Measurements from ENCODE around the gene LCAT.

The LCAT gene

DNA sequence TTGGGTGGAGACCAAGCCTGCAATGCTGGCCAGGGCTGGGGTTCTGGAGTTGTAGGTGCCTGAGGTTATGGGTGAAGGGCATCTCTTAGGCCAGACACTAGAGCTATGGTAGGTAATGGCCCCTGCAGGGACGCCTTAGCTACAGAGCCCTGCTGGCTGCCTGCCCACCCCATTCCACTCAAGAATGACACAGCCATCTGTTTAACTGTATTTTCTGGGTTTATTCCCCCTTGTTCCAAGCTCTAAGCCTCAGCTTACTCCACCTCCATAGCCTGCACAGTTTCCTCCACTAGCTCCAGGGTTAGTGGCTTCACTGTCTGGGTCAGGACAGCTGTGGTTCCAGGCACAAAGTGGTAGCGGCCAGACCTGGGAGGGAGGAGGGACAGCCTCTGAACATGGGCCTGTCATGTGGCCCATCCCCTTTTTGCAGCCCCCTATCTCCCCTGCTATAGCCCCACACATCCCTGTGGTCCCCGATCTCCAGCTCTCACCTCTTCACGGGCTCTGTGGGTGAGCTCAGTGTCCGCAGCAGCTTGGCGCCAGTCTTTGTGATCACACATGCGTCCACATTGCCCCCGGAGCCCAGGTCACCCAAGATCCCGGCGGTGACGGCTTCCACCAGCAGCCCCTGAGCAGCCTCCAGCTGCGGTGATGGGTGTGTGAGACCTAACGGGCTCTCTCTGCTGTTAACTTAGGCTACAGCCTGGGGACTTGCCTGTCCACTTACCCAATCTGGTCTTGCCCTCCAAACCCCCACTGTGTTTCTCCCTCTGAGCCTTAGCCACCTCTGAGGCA lies 9.4 kb downstream of the LCAT start:
- H4K91ac ChIP-seq (ENCODE audit: low read depth, low read length): no peak overlapping the region
- no peak overlapping the region for H2AFZ ChIP-seq (ENCODE audit: insufficient read depth, low read length, poor library complexity)
- H3K4me3 ChIP-seq (ENCODE audit: low read depth, low read length): no peak overlapping the region
- H2AK5ac ChIP-seq (ENCODE audit: low read length): no peak overlapping the region
- no peak for DNase-seq
- H3K36me3 ChIP-seq (ENCODE audit: control insufficient read depth in 1 of 2, insufficient read depth in 2 of 2, low read length in 2 of 2): peaks cover 3 to 4% of the 10 kb centered on the region in 2 experiments
- H3K14ac ChIP-seq (ENCODE audit: low read length): no peak overlapping the region
- no peak overlapping the region for H3K27ac ChIP-seq (ENCODE audit: low read depth, low read length)
- H2BK12ac ChIP-seq (ENCODE audit: low read length): no peak overlapping the region
- H4K12ac ChIP-seq (ENCODE audit: low read depth, low read length): no peak overlapping the region
- H3K9ac ChIP-seq (ENCODE audit: low read length): no peak overlapping the region
- H3K79me2 ChIP-seq (ENCODE audit: control insufficient read depth, insufficient read depth, low read length, poor library complexity): peaks cover 10% of the 10 kb centered on the region
- H3K23ac ChIP-seq (ENCODE audit: low read length): no peak overlapping the region
- no peak overlapping the region for H4K8ac ChIP-seq (ENCODE audit: low read depth, low read length)
- H2BK120ac ChIP-seq (ENCODE audit: insufficient read depth, low read length, poor library complexity): no peak overlapping the region
- H3K4me2 ChIP-seq (ENCODE audit: low read length): peak overlapping the region; percentile 89
- H3K9me3 ChIP-seq (ENCODE audit: insufficient read depth, low read depth, low read length): peaks cover 2% of the 10 kb centered on the region
- H3K4me1 ChIP-seq (ENCODE audit: control insufficient read depth in 1 of 2, insufficient read depth in 2 of 2, low read length in 2 of 2): peaks cover 16 to 17% of the 10 kb centered on the region in 2 experiments
- no CpG with 5 or more reads among the region's 13 CpGs for WGBS (ENCODE audit: extremely low coverage, insufficient coverage, insufficient read length)
- peaks cover 12% of the 10 kb centered on the region for H3K79me1 ChIP-seq (ENCODE audit: low read length)
- no peaks in the 10 kb centered on the region for H3K27me3 ChIP-seq (ENCODE audit: insufficient read depth, low read length)
- H3K18ac ChIP-seq (ENCODE audit: low read length): no peak overlapping the region
- H2BK5ac ChIP-seq (ENCODE audit: low read depth, low read length, poor library complexity): no peak overlapping the region
- H3K4ac ChIP-seq (ENCODE audit: low read depth, low read length): no peak overlapping the region

- H2BK120ac ChIP-seq (ENCODE audit: insufficient read depth, low read length, poor library complexity): no peak overlapping the region
- peaks cover 0 to 2% of the 10 kb centered on the region in 2 experiments for H3K36me3 ChIP-seq (ENCODE audit: control insufficient read depth in 1 of 2, insufficient read depth in 2 of 2, low read length in 2 of 2)
- no peak overlapping the region for H3K4ac ChIP-seq (ENCODE audit: low read depth, low read length)
- peaks cover 2% of the 10 kb centered on the region for H3K9me3 ChIP-seq (ENCODE audit: insufficient read depth, low read depth, low read length)
- H4K8ac ChIP-seq (ENCODE audit: low read depth, low read length): no peak overlapping the region
- H3K79me1 ChIP-seq (ENCODE audit: low read length): peaks cover 12% of the 10 kb centered on the region
- WGBS (ENCODE audit: extremely low coverage, insufficient coverage, insufficient read length): no CpG with 5 or more reads among the region's 7 CpGs
- no peak overlapping the region for H4K12ac ChIP-seq (ENCODE audit: low read depth, low read length)
- no peak overlapping the region for H2BK12ac ChIP-seq (ENCODE audit: low read length)
- no peak overlapping the region for H2AFZ ChIP-seq (ENCODE audit: insufficient read depth, low read length, poor library complexity)
- no peak overlapping the region for H3K4me2 ChIP-seq (ENCODE audit: low read length)
- no peak overlapping the region for H3K14ac ChIP-seq (ENCODE audit: low read length)
- H2AK5ac ChIP-seq (ENCODE audit: low read length): no peak overlapping the region
- no peak overlapping the region for H2BK5ac ChIP-seq (ENCODE audit: low read depth, low read length, poor library complexity)
- H3K79me2 ChIP-seq (ENCODE audit: control insufficient read depth, insufficient read depth, low read length, poor library complexity): peaks cover 10% of the 10 kb centered on the region
- H3K4me1 ChIP-seq (ENCODE audit: control insufficient read depth in 1 of 2, insufficient read depth in 2 of 2, low read length in 2 of 2): peaks cover 16 to 17% of the 10 kb centered on the region in 2 experiments
- H3K18ac ChIP-seq (ENCODE audit: low read length): no peak overlapping the region
- H3K27me3 ChIP-seq (ENCODE audit: insufficient read depth, low read length): no peaks in the 10 kb centered on the region
- H3K4me3 ChIP-seq (ENCODE audit: low read depth, low read length): no peak overlapping the region
- H3K23ac ChIP-seq (ENCODE audit: low read length): no peak overlapping the region
- H3K9ac ChIP-seq (ENCODE audit: low read length): no peak overlapping the region
- no peak overlapping the region for H3K27ac ChIP-seq (ENCODE audit: low read depth, low read length)
- H4K91ac ChIP-seq (ENCODE audit: low read depth, low read length): no peak overlapping the region
- DNase-seq: no peak
Observed at GRCh38 chr16:67933805-67934204, 10.1 kb downstream of the LCAT start.

GRCh38 chr16:67932462-67932840 lies 11.5 kb downstream of the LCAT start:
- Histone ChIP-seq H3K4ac (ENCODE audit: low read depth, low read length) (no peak overlapping the region), H3K79me2 (ENCODE audit: control insufficient read depth, insufficient read depth, low read length, poor library complexity) (peaks cover 10% of the 10 kb centered on the region), H3K23ac (ENCODE audit: low read length) (no peak overlapping the region), H3K36me3 (ENCODE audit: control insufficient read depth in 1 of 2, insufficient read depth in 2 of 2, low read length in 2 of 2) (peaks cover 7% of the 10 kb centered on the region in 2 experiments), H3K18ac (ENCODE audit: low read length) (no peak overlapping the region), H3K9me3 (ENCODE audit: insufficient read depth, low read depth, low read length) (peaks cover 4% of the 10 kb centered on the region), H3K14ac (ENCODE audit: low read length) (no peak overlapping the region), H3K79me1 (ENCODE audit: low read length) (peaks cover 12% of the 10 kb centered on the region), H3K9ac (ENCODE audit: low read length) (no peak overlapping the region), H4K8ac (ENCODE audit: low read depth, low read length) (no peak overlapping the region), H4K91ac (ENCODE audit: low read depth, low read length) (no peak overlapping the region), H4K12ac (ENCODE audit: low read depth, low read length) (no peak overlapping the region), H2BK12ac (ENCODE audit: low read length) (no peak overlapping the region), H3K27ac (ENCODE audit: low read depth, low read length) (no peak overlapping the region), H3K4me1 (ENCODE audit: control insufficient read depth in 1 of 2, insufficient read depth in 2 of 2, low read length in 2 of 2) (peaks cover 16 to 17% of the 10 kb centered on the region in 2 experiments), H2AFZ (ENCODE audit: insufficient read depth, low read length, poor library complexity) (no peak overlapping the region), H3K4me2 (ENCODE audit: low read length) (no peak overlapping the region), H2BK120ac (ENCODE audit: insufficient read depth, low read length, poor library complexity) (no peak overlapping the region), H3K4me3 (ENCODE audit: low read depth, low read length) (no peak overlapping the region), H2BK5ac (ENCODE audit: low read depth, low read length, poor library complexity) (no peak overlapping the region), H2AK5ac (ENCODE audit: low read length) (no peak overlapping the region), H3K27me3 (ENCODE audit: insufficient read depth, low read length) (no peaks in the 10 kb centered on the region)
- no peak for DNase-seq
- no CpG with 5 or more reads among the region's 4 CpGs for WGBS (ENCODE audit: extremely low coverage, insufficient coverage, insufficient read length)

- H3K27ac ChIP-seq (ENCODE audit: low read depth, low read length): no peak within 1 kb of the TSS
- H3K14ac ChIP-seq (ENCODE audit: low read length): no peak within 1 kb of the TSS
- H2AFZ ChIP-seq (ENCODE audit: insufficient read depth, low read length, poor library complexity): no peak within 1 kb of the TSS
- no CpG with 5 or more reads among the region's 15 CpGs for WGBS (ENCODE audit: extremely low coverage, insufficient coverage, insufficient read length)
- H3K9ac ChIP-seq (ENCODE audit: low read length): no peak within 1 kb of the TSS
- H3K23ac ChIP-seq (ENCODE audit: low read length): no peak within 1 kb of the TSS
- no peak within 1 kb of the TSS for H2BK120ac ChIP-seq (ENCODE audit: insufficient read depth, low read length, poor library complexity)
- peaks cover 11% of the 10 kb centered on the region for H3K79me1 ChIP-seq (ENCODE audit: low read length)
- no peak within 1 kb of the TSS for H3K4me3 ChIP-seq (ENCODE audit: low read depth, low read length)
- no peak within 1 kb of the TSS for H2AK5ac ChIP-seq (ENCODE audit: low read length)
- H2BK5ac ChIP-seq (ENCODE audit: low read depth, low read length, poor library complexity): no peak within 1 kb of the TSS
- H3K4ac ChIP-seq (ENCODE audit: low read depth, low read length): no peak within 1 kb of the TSS
- peak in 1 of 2 donors; percentile 39 for DNase-seq
- peaks cover 6% of the 10 kb centered on the region for H3K9me3 ChIP-seq (ENCODE audit: insufficient read depth, low read depth, low read length)
- peaks cover 11 to 12% of the 10 kb centered on the region in 2 experiments for H3K4me1 ChIP-seq (ENCODE audit: control insufficient read depth in 1 of 2, insufficient read depth in 2 of 2, low read length in 2 of 2)
- H3K27me3 ChIP-seq (ENCODE audit: insufficient read depth, low read length): no peaks in the 10 kb centered on the region
- H3K18ac ChIP-seq (ENCODE audit: low read length): no peak within 1 kb of the TSS
- peaks cover 8% of the 10 kb centered on the region for H3K79me2 ChIP-seq (ENCODE audit: control insufficient read depth, insufficient read depth, low read length, poor library complexity)
- H4K8ac ChIP-seq (ENCODE audit: low read depth, low read length): no peak within 1 kb of the TSS
- peaks cover 9 to 11% of the 10 kb centered on the region in 2 experiments for H3K36me3 ChIP-seq (ENCODE audit: control insufficient read depth in 1 of 2, insufficient read depth in 2 of 2, low read length in 2 of 2)
- no peak within 1 kb of the TSS for H2BK12ac ChIP-seq (ENCODE audit: low read length)
- no peak within 1 kb of the TSS for H4K91ac ChIP-seq (ENCODE audit: low read depth, low read length)
- H3K4me2 ChIP-seq (ENCODE audit: low read length): no peak within 1 kb of the TSS
- no peak within 1 kb of the TSS for H4K12ac ChIP-seq (ENCODE audit: low read depth, low read length)
Observed at GRCh38 chr16:67931712-67932461, 12.0 kb downstream of the LCAT start, which contains the start of gene CTRL. TSS of gene CTRL (minus strand) at chr16:67931862. CDS start at chr16:67931852, 10 bp downstream.
